C4-2B (cell line): ENCODE measurements around the gene IL27RA.

Source experiments
- H3K27ac ChIP-seq: fragments of 450-650 bp; 2 replicates; pipeline ENCODE4 v1.5.1; 2017
- ZFX ChIP-seq: fragments of 450-650 bp; IDR thresholded peaks from 2 replicates; pipeline ENCODE4 v1.6.1; 2017
- TF ChIP-seq, protein P1 (sequence below): fragments of 450-650 bp; conservative IDR thresholded peaks from 2 replicates; pipeline ENCODE4 v1.5.1; 2017; ENCODE audit warnings: mild to moderate bottlenecking

Gene IL27RA

DNA sequence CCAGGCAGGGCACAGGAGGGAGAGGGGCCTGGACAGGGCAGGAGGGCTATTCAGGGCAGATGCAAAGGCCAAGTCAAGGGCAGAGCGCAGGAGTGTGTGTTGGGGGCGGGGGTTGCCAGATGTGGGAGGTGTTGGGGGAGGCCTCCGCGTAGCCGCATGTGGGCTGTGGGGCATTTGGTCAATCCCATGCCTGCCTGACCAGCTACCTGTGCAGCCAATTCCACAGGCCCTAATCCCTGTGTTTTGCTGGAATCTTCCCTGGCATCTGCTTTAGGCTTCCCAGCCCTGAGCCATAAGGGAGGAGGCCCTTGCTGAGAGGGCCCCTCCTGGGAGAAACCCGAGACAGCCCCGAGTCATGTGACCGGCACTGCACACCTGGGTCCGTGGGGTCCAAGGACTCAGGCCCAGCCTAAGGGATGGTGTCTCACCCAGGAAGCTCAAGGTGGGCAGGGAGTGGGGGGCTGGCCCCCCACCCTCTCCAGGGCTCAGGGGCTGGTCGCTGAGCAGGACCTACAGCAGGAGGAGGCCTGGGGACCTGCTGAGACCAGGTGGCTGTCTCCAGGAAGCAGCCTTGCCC, 45.7 kb upstream of the IL27RA start:
- H3K27ac ChIP-seq = peak overlapping the region; percentile 89
- TF ChIP-seq, protein P1, sequence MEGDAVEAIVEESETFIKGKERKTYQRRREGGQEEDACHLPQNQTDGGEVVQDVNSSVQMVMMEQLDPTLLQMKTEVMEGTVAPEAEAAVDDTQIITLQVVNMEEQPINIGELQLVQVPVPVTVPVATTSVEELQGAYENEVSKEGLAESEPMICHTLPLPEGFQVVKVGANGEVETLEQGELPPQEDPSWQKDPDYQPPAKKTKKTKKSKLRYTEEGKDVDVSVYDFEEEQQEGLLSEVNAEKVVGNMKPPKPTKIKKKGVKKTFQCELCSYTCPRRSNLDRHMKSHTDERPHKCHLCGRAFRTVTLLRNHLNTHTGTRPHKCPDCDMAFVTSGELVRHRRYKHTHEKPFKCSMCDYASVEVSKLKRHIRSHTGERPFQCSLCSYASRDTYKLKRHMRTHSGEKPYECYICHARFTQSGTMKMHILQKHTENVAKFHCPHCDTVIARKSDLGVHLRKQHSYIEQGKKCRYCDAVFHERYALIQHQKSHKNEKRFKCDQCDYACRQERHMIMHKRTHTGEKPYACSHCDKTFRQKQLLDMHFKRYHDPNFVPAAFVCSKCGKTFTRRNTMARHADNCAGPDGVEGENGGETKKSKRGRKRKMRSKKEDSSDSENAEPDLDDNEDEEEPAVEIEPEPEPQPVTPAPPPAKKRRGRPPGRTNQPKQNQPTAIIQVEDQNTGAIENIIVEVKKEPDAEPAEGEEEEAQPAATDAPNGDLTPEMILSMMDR = no peak
- no peak for TF ChIP-seq ZFX

DNA sequence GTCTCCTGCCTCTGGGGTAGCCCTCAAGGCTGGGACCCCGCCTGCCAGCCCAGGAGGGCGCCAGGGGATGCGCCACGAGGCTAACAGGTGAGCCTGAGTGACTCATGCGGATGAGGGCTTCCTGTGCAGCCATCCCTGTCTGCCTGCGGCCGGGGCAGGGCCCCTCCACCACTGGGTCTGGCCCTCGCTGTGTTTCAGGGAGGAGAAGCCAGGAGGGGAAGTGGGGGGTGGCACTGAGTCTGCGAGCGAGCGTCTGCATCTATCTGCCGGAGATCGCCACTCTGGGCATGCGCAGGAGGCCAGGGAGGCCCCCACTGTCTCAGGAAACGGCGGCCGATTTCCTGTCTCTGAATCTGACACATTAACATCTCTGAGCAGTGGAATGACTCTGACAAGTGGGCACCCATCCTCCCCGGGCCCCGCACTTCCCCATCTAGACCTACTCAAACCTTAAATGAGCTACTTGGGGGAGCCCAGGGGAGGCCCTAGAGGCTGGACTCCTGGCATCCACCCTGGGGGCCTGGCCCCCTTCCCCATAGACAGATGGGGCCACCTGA, 45.1 kb upstream of the IL27RA start:
- H3K27ac ChIP-seq = peak overlapping the region; percentile 89
- TF ChIP-seq, protein P1 = no peak
- no peak for TF ChIP-seq ZFX

DNA sequence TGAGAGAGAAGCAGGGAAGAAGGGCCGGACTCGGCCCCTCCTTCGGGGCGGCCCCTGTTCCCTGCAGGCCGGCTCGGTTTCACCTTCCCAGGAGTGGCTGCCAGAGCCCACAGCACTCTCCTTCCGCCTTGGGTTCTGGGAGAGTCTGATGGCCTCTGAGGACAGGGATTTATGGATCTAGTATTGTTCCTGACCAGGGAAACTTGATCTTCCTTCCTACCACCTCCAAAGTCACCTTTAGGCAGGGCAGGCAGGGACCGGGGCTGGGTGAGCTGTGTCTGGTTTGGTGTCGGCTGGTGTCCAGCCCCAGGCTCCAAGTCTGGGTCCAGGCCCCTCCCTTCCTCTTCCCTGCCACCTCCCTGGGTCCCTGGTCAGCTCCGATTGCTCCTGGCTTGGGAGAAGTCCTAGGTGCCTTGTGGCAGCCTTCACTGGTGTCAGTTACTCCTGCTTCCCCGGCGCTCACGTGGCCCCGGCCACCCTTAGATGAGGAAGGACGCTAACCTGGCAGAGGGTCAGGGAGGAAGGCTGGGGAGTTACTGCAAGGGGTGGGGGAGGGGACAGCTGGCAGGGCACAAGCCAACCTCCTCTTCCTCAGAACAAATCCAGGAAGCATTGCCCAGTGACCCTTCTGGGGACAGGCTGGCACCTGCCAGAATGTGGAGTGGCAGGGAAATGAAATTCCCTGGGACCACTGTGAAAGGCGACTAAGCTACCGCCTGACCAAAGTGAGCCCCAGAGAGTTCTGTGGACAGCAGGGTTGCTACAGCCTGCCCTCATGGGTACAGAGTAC, 44.3 kb upstream of the IL27RA start:
- H3K27ac ChIP-seq = peak overlapping the region; percentile 89
- TF ChIP-seq ZFX = no peak
- TF ChIP-seq, protein P1 = no peak

DNA sequence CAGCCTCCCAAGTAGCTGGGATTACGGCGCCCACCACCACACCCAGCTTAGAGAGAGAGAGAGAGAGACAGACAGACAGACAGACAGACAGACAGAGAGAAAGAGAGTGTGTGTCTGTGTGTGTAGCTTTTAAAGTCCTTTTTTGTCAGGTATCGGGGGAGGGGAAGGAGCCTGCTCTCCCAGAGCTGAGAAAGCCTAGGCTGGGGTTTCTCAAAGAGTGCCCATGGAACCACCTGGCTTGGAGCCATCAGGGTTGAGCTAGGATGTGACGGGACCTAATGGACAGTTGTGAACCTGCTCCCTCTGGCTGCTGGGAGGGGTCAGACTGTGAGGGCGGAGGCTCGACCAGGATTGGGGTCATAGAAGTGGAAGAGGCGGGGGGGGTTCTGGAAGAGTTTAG, 42.1 kb upstream of the IL27RA start:
- TF ChIP-seq ZFX = no peak
- TF ChIP-seq, protein P1 = no peak
- H3K27ac ChIP-seq = peak overlapping the region; percentile 89

DNA sequence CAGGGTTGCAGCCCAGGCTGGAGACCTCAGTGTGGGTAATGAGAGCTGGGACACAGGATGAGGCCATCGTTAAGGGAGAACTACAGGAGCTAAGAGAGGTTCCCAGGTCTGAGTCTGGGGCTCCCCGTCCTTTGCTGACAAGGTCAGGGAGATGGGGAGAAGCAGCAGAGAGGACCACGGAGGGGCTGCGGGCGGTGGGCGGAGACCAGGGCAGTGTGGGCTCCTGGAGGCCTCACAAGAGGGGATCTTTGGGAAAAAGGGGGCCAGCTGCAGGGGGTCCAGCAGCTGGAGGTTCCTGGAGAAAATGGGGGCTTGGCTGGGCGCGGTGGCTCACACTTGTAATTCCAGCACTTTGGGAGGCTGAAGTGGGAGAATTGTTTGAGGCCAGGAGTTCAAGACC, 41.5 kb upstream of the IL27RA start:
- no peak overlapping the region for H3K27ac ChIP-seq
- TF ChIP-seq, protein P1 = no peak
- TF ChIP-seq ZFX = no peak

DNA sequence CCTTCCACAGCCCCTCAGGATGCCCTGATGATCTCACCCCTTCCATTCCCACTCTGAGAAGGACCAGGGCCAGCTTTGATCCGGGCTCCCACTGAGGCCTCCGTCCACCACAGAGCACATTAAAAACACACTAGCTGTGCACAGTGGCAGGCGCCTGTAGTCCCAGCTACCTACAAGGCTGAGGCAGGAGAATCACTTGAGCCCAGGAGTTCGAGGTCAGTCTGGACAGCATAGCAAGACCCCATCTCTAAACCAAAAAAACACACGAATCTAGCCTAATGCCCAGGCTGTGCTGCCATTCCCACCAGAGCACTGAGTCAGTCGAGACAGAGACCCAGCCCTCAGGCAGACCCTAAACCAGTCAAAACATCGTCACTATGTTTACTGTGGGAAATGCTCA, 39.5 kb upstream of the IL27RA start:
- no peak overlapping the region for H3K27ac ChIP-seq
- TF ChIP-seq, protein P1 = no peak
- no peak for TF ChIP-seq ZFX

DNA sequence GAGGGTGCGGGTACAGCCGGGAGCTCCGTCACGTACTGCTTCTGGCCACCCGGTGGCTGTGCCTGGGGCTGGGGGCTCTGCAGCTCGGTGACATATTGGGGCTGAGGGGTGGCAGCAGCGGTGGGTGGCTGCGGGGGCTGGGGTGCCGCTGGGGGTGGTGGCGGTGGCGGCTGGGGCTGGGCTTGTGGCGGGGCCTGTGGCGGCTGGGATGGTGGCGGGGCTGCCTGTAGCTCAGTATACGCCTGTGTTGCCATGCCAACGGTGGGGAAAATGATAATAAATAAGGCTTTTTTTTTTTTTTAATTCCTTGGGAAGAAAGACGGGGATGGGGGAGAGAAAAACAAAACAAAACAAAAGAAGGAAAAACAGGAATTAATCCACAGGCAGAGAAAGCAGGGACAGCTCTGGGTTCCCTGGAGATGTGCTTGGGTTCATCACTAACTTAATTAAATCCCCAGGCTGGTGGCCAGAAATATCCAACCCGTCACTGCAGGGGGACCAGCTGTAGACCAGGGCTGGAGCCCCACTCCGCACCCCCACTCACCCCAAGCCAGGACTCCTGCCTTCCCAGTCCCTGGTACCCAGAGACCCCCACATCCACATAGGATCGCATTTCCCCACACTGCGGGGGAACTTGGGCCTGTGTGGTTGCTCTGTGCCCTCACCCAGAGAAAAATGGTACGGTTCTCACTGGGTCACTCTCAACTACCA, 37.8 kb upstream of the IL27RA start:
- TF ChIP-seq, protein P1 = no peak
- TF ChIP-seq ZFX = no peak
- H3K27ac ChIP-seq = no peak overlapping the region
